TTC549 (cell line): ENCODE data around the gene TAS2R1.

Experiments
- FAIRE-seq: peaks from 2 replicates; lab custom pipeline; 2012; peaks lifted over from hg19 to GRCh38; lab: Jason Lieb, UNC

The TAS2R1 gene, protein sequence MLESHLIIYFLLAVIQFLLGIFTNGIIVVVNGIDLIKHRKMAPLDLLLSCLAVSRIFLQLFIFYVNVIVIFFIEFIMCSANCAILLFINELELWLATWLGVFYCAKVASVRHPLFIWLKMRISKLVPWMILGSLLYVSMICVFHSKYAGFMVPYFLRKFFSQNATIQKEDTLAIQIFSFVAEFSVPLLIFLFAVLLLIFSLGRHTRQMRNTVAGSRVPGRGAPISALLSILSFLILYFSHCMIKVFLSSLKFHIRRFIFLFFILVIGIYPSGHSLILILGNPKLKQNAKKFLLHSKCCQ

DNA sequence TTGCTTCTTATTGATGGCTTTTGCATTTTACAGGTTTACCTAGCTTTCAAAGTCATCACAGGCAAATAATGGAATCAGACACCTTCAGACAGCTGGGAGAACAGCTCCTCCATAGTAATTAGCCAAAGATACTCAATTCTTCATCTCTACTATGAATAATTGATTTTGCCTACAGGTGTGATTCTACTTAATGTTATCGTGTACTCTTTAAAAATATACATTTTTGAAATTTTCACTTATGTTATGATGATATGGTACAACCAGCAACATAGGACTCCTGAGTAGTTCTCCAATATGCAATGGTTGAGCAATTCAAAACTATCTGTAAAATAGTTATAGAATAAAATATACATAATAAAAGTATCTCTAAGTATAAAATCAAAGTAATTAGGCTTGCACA is at the start of gene TAS2R1:
Gene TAS2R1, minus strand, starts transcription at position 101 of the 400 bp plus-strand sequence. CDS start 319 bp downstream, outside the sequence.
- FAIRE-seq = no peak

DNA sequence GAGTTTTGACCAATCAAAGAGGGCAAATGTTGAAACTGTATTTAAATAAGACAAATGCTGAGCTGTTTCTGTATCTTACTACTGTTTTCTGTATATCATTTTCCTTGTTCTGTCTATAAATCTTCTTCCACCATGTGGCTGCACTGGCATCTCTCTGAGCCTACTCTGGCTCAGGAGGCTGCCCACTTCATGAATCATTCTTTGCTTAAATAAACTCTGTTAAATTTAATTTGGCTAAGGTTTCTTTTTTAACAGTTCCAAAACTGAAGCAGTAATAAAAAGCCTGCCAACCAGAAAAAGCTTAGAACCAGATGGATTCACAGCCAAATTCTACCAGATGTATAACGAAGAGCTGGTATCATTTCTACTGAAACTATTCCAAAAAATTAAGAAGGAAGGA is 40.2 kb upstream of the TAS2R1 start:
- FAIRE-seq = no peak

DNA sequence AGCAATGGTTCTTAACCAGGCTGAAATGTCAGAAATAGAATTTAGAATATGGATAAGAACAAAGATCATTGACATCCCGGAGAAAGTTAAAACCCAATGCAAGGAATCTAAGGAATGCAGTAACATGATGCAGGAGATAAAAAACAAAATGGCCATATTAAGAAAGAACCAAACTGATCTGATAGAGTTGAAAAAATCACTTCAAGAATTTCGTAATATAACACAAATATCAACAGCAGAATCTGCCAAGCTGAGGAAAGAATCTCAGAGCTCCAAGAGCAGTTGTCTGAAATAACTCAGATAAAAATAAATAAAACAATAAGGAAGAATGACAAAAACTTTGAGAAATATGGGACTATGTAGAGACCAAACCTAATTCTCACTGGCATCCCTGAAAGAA is 37.8 kb upstream of the TAS2R1 start:
- no peak for FAIRE-seq

DNA sequence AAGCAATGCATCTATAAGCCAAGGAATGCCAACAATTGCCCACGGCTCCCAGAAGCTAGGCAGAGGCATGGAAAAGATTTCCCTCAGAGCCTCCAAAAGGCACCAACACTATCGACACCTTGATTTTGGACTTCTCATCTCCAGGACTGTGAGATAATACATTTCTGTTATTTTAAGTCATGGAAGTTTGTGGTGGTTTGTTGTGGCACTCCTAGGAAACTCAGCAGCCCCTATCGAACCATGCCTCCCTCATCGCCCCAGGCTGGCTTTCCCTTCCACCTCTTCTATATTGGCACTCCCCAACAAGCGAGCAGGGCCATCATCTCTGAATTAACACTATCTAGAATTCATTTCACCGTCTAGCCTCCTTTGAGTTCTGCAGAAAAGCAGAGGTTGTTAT is 33.7 kb upstream of the TAS2R1 start:
- FAIRE-seq = no peak

DNA sequence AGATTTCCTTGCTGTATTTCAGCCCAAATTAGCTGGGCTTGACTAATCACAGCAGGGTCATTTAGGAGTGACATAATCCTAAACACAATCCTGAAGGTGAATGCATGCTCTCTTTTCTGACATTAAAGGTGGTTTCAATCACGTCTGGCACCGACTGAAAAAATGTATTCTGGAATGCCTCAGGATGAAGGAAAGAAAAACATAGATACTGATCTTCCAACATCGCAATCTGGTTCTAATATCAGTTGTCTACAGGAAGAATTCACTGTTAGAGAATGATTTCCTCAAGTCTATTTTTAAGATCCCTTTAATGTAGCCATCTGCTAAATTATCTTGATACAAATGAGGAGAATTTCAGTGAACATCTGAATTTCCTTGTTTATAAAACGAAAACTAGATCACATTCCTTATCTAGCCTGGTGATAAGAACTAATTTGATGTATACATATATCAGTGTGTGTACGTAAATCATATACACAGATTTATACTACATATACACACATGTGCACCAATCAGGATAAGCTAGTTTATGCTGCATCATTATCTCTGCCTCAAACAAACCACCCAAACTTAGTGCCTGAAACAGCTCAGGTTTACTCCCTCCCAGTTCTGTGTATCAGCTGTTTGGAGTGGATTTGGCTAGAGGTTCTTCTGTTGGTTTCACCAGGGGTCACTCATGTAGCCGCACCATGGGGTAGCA is 31.3 kb upstream of the TAS2R1 start:
- no peak for FAIRE-seq

DNA sequence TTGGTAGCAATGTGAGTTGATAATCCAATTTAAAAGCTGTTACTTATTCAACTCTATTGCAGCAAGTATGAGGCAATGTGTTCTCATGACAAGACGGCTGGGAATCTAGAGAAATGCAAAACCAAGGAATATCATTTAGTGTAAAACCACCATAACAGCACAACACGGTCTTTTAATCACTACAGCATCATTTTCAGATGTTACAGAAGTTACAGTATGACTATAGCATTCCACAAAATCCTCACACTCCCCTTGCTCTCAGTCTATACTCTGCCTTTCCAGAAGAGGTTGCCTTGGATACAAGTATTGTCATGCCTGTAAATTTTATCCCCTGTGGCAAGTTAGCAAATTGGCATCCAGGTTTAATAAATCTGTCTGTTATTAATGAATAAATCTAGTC is 28.6 kb upstream of the TAS2R1 start:
- FAIRE-seq = no peak

DNA sequence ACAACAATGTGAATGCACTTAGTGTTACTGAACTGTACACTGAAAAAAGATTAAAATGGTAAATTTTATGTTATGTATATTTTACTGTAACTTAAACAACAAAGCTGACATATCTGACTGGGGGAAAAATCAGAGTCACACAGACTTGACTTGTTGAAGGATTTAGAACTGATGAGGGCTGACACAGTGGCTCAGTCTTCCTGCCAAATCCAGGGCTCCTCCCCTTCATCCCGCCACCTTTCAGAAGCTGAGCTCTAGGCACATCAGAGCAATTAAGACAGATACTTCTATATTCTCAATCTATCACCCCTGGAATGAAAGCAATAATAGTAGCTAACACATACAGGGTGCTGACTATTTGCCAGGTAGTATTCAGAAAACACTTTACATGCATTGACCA is 27.7 kb upstream of the TAS2R1 start:
- no peak for FAIRE-seq

DNA sequence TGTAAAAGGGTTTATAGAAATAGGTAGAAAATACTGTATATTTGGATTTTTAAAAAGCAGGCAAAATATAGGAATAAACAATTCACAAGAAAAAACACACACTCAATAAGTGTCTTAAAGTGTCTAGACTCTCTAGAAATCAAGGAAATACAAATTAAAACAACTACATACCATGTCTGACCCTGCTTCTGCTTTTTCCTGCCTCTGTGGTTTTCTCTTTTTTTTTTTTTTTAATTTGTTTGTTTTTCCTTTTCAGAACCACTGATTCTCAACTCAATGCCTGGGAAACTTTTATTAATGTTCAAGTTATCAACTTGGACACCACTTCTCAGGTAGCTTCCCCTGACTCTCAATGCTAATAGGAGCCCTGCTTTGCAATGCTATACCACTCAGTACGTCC is 25.5 kb upstream of the TAS2R1 start:
- no peak for FAIRE-seq

DNA sequence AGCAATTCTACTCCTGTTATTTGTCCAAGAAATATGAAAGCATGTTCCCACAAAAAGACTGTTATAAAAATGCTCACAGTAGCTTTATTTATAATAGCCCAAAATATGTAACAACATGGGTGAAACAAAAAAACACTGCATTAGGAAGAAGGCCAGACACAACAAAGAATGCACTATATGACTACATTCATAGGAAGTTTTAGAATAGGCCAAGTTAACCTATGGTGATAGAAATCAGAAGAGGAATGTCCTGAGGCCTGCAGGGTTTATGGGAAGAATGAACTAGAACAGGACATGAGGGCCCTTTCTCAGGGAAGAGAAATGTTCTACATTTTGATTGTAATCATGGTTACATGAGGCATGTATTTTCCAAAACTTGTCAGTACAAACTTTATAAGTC is 24.7 kb upstream of the TAS2R1 start:
- no peak for FAIRE-seq

DNA sequence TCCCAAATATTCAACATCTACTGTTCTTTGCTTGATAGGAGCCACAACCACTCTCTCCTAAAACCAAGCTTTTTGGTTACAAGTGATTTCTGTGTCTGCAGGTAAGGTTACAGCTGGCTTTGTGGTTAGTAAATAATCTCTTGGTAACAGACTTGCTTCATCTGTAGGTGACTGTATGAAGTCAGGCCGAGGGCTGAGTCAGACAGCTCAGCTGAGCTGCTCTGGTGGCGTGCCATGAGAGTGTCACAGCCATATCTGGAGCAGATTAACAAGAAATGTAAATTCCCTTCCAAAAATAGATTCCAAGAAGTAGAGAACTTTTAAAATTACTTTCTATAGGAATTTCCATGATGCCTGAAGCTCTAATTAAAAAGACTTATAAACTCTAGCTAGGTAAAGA is 23.7 kb upstream of the TAS2R1 start:
- no peak for FAIRE-seq

DNA sequence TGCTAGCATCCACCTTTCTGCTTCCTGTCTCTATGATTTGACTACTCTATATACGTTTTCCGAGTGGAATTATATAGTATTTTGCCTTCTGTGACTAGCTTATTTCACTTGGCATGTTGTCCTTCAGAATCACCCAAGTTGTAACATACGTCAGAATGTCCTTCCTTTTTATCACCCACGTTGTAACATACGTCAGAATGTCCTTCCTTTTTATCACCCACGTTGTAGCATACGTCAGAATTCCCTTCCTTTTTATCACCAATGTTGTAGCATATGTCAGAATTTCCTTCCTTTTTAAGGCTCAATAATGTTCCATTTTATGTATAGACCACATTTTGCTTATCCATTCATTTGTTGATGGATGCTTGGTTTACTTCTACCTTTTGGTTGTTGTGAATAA is 22.9 kb upstream of the TAS2R1 start:
- no peak for FAIRE-seq

DNA sequence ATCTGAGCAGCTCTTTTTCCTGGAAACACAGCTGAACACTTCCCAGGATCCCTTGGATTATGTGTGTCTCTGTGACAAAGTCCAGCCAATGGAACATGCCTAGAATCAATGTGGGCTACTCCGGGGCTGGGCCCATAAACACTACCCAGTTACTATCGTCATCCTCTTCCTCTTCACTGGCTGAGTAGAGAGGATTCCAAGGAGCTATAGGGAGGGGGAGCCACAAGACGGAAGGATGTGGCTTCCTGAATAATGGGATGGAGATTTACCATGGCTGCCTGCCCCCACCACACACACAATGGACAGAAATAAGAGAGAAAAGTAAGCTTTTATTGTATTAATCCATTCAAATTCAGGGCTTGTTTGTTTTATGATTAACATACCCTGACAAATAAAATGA is 22.1 kb upstream of the TAS2R1 start:
- no peak for FAIRE-seq

DNA sequence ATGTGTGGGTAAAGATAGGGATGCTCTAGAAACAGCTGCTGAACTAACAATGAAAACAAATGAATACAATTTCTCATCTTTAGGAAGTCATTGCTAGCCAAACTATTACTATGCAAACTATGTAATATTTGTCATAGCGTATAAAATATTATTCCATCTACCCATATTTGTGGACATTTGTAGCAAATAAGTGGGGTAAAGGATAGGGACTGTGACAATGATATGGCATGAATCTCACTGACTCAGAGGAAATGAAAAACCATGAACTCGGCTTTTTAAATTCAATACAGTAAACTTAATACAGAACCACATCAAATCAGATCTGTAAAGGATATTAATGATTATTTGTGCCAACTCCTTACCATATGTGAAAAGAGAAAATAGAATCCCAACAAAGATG is 16.7 kb upstream of the TAS2R1 start:
- FAIRE-seq = no peak

DNA sequence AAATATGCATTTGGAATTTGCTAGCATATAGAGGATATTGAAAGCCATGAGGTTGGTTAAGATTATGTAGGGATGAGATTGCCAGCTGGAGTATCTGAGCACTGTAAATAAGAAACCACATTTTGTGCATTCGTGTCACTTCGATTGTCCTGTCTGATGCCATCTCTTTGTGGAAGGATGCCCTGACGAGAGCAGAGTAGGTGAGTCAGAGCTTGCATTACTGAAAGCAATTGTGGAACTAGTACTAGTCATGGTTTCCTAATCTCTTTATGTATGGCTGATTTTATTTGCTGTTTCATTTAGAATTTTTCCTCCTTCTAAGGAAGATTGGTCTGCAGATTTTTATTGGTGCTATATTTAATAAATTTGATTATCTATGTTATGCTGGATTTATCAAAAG is 14.5 kb upstream of the TAS2R1 start:
- no peak for FAIRE-seq

DNA sequence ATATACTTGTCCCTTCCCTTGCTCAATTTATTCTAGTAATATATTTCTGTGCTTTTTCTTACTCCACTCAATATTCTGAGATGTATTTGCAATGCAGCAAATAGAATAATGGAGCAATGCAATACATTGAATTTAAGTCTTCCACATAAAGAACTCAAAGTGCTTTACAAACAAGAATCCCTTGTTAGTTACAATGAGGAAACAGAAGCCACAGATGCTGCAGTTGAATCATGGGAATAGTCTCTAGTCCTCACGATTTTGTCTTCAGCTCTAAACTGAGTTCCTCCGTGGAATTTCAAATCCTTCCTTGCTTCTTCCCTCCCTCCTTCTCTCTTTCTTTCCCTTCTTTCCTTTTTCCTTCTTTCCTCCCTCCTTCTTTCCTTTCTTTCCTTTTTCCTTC is 12.5 kb upstream of the TAS2R1 start:
- no peak for FAIRE-seq

DNA sequence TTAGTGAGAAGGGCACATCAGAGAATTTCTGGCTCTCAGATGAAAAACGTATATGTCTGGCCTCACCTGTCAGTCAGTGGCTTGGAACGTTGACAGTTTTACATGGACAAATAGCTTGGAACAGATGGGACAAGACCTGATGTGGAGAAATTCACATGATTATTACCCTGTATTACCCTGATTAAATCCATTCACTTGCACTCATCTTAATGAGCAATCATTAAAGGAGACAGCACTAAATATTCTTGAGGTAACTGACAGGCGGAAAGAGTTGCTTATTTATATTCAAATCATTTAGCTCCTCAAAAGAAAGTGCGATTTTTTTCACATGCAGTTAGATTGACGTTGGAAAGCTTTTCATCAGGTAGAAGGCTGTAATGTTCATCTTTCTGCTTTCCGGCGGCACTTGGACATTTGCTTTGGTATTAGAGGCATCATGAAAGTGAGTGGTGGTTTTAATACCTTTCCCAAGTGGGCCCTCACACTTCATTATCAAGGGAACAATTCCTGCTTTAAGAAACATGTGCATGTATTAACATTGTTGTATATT is 11.7 kb upstream of the TAS2R1 start:
- FAIRE-seq = no peak

DNA sequence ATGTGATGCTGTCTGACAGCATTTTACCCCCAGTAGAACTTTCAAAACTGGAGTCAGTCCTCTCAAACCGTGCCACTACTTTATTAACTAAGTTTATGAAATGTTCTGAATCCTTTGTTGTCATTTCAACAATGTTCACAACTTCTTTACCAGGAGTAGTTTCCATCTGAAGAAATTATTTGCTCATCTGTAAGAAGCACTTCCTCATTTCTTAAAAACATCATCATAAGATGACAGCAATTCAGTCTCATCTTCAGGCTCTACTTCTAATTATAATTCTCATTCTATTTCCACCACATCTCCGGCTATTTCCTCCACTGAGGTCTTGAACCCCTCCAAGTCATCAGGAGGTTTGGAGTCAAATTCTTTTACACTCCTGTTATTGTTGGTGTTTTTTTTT is 2.3 kb upstream of the TAS2R1 start:
- no peak for FAIRE-seq

DNA sequence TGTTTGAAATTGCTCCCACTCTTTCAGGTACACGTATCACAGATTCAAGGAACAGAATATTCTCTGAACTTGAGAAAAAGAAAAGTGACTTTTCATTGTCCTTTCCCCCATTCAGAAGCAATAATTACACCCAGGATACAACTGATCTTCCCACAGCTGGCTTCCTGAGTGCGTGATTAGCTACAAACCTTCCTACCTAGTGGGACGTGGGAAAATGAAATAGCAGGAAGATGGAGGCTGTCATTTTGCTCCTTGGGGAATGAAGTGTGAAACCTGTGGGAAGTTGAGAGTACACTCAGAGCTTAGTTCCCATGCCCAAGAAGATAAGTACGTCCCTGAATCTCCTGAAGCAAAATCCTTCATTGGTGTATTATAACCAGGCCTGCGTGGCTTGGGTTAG is 2.6 kb downstream of the TAS2R1 start:
- no peak for FAIRE-seq

DNA sequence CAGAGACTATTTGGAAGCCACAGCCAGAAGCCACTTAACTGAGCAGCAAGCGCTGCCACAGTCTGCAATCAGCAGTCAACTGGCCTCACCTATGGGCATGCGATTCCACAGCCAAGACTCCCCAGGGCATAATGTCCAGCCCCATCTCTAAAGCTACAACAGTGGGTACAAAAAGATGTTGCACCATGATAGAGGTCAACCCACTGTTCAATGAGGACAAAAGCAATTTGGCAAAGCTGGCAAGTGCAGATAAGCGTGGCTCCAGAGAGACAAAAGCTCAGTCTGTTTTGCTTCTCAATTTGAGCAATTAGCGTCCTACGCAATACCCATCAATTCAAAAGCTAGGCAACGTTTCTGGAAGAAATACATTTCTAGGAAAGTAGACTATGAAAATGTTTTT is 3.2 kb downstream of the TAS2R1 start:
- FAIRE-seq = no peak

DNA sequence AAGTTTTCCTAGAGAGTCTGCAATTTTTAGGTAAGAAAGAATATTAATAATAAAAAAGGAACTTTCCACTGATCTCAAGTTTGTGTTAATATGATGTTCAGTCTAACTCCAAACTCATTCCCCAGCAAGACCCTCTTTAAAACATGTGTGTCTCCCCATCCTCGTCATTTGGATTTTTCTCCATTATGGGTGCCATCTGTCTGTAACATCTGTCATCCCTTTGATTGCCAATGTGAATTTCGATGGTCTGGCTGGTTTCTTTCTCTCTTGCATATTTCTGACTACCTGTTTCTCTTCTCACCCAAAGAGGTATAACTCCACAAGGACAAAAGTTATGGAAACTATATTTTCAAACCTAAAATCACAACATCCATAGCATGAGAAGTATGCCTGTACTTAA is 4.4 kb downstream of the TAS2R1 start:
- no peak for FAIRE-seq

DNA sequence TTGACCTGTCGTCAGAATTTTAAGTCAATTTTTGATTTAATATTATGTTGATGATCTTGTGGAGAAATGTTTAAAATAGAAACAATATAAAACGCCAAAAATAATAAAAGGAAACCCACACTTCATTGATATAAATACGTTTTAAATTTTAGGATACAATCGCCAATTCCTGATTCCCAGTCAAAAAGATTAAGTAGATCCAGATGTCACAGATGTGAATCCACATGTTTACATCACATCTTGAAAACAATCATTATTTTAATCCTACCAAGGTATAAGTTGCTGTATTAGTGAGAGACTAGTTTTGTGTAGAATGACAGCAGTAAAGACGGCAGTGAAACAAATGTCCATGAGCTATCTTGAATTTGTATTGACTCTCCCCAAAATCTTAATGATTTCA is 4.9 kb downstream of the TAS2R1 start:
- FAIRE-seq = no peak

DNA sequence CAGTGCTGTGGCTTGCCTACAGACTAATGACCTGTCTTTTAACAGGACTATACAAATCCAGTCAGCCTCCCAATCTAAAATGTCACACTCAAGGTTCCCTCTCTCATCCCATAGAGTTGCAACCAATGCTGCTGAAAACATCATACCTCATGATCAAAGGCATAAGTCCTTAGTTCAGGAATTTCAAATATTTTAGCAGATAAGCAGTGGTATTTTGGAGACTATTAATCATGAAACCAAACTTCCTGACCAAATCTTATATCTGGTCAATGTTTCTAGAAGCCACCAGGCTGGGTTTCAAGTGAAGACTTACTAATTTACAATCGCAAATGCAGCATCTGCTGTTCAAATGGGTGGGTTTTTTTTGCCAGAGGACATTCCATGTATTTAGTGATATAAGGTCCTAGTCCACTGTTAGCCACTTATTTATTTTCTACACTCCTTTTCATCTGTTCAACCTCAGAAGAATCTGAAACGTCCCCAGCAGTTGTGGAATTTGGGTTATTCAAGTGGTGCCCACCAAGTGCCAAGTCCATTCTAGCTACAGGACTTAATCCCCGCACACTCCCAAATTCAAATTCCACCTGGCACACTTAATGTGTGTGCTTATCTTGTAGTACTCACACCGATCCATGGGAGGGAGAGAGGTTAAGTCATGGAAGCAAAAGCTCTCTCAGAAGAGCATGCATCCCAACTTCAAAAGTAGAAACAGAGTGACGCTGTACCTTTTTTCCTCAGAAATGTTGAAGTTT is 5.8 kb downstream of the TAS2R1 start:
- FAIRE-seq = no peak

DNA sequence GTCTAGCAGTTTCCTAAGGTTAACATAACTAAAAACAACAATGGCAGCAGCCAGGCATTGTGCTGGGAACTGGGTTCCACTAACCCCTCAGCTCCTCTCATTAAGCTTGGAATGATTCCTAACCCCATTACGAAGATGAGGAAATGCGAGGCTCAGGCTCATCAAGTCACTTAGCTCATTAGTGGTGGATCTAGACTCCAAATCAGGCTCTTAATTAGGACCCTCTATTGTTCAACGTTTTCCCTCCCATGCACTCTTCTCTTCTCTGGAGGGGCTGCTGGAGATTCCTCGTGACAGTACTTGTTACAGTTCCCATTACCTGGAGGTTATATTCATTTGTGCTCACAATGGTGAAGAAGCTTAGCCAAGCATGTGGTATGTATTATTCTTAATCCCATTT is 6.5 kb downstream of the TAS2R1 start:
- FAIRE-seq = no peak
